Astrocyte (in vitro differentiated cells and primary cell): ENCODE data around the gene PARP4. TPM values are rescaled to one million over a fixed set of nuclear protein-coding genes. Genes with fewer than 3 reads are reported as not detected.
"Not testable (repeated sequence)": the region's sequence is repeated elsewhere in the genome, so short reads cannot be mapped to it uniquely, and the experiment has no call there.

ENCODE experiments used
- DNase-seq: peaks from one replicate; pipeline ENCODE4 v3.0.0-alpha.2; 2010; ENCODE audit warnings: low read depth
- FAIRE-seq: peaks from 2 replicates; lab custom pipeline; 2011; peaks lifted over from hg19 to GRCh38; lab: Jason Lieb, UNC
- H2AFZ ChIP-seq: 2 replicates; pipeline ENCODE4 v1.6.0; 2012; ENCODE audit warnings: low read depth, low read length, inconsistent platforms
- H3K27ac ChIP-seq: 2 replicates; pipeline ENCODE4 v1.5.1; 2011; ENCODE audit warnings: low read depth, low read length, inconsistent platforms
- H3K27me3 ChIP-seq: 2 replicates; pipeline ENCODE4 v1.6.0; 2011; ENCODE audit warnings: low read length, inconsistent platforms; ENCODE audit not compliant: insufficient read depth
- H3K36me3 ChIP-seq: 2 replicates; pipeline ENCODE4 v1.5.1; 2011; ENCODE audit warnings: low read length, inconsistent platforms; ENCODE audit not compliant: insufficient read depth
- H3K4me1 ChIP-seq: 2 replicates; pipeline ENCODE4 v1.5.1; 2011; ENCODE audit warnings: low read length, inconsistent platforms; ENCODE audit not compliant: insufficient read depth
- H3K4me2 ChIP-seq: 2 replicates; pipeline ENCODE4 v1.6.0; 2012; ENCODE audit warnings: low read length, inconsistent platforms
- H3K4me3 ChIP-seq: 2 replicates; pipeline ENCODE4 v1.5.1; 2011; ENCODE audit warnings: low read depth, mild to moderate bottlenecking, low read length, inconsistent platforms; ENCODE audit not compliant: insufficient read depth
- H3K79me2 ChIP-seq: 2 replicates; pipeline ENCODE4 v1.6.0; 2012; ENCODE audit warnings: mild to moderate bottlenecking, low read length, inconsistent platforms; ENCODE audit not compliant: insufficient read depth
- H3K9ac ChIP-seq: 2 replicates; pipeline ENCODE4 v1.6.0; 2012; ENCODE audit warnings: mild to moderate bottlenecking, low read length, inconsistent platforms
- H3K9me3 ChIP-seq: 2 replicates; pipeline ENCODE4 v1.5.1; 2012; ENCODE audit warnings: low read depth, mild to moderate bottlenecking, low read length, inconsistent platforms; ENCODE audit not compliant: insufficient read depth
- H4K20me1 ChIP-seq: 2 replicates; pipeline ENCODE4 v1.6.0; 2012; ENCODE audit warnings: low read length, inconsistent platforms; ENCODE audit not compliant: insufficient read depth
- H3K27ac Mint-ChIP-seq: one replicate; pipeline ENCODE4 v1.8.0; 2021; ENCODE audit warnings: mild to moderate bottlenecking, mixed read lengths; ENCODE audit not compliant: unreplicated experiment
- H3K27me3 Mint-ChIP-seq: one replicate; pipeline ENCODE4 v1.8.0; 2021; ENCODE audit warnings: low read depth, mixed read lengths; ENCODE audit not compliant: unreplicated experiment
- H3K36me3 Mint-ChIP-seq: one replicate; pipeline ENCODE4 v1.8.0; 2021; ENCODE audit warnings: low read depth, mixed read lengths; ENCODE audit not compliant: unreplicated experiment
- H3K4me1 Mint-ChIP-seq: one replicate; pipeline ENCODE4 v1.8.0; 2021; ENCODE audit warnings: low read depth, mixed read lengths; ENCODE audit not compliant: unreplicated experiment
- H3K4me3 Mint-ChIP-seq: one replicate; pipeline ENCODE4 v1.8.0; 2021; ENCODE audit warnings: mild to moderate bottlenecking, moderate library complexity, mixed read lengths; ENCODE audit not compliant: unreplicated experiment
- H3K9me3 Mint-ChIP-seq: one replicate; pipeline ENCODE4 v1.8.0; 2021; ENCODE audit warnings: mild to moderate bottlenecking, mixed read lengths; ENCODE audit not compliant: unreplicated experiment
- EZH2 ChIP-seq: IDR thresholded peaks from 2 replicates; pipeline ENCODE4 v1.6.1; 2012; ENCODE audit warnings: mild to moderate bottlenecking, low read length, inconsistent platforms; ENCODE audit not compliant: insufficient read depth
- total RNA-seq: library from RNA; stranded (reverse); gene quantifications from 2 replicates; pipeline ENCODE4 v1.2.1, GENCODE V29; 2021
- TF ChIP-seq, protein P1 (sequence below): IDR thresholded peaks from 2 replicates; pipeline ENCODE4 v1.5.1; 2011; ENCODE audit warnings: low read depth, mild to moderate bottlenecking, inconsistent platforms, low read length, moderate library complexity; ENCODE audit not compliant: insufficient read depth

The PARP4 gene
- total RNA-seq, 1 donor from 2014 or later: 59.1 TPM

DNA sequence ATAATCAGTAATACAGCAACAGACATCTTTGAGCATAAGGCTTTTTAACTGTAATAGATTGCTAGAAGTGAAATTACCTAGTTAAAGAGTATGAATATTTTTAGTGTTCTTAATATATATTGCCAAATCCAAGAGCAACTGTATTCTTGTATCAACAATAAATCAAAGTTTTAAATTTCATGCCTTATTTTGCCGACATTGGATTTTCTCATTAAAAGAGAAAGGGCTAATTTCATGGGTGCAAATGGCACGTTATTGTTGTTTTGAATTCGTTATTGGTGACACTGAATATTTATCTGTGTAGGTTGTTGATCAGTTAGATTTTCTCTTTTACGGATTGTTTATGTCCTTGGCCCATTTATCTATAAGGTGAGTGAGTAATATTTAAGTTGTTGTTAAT lies 106.1 kb downstream of the PARP4 start:
- Mint-ChIP-seq H3K9me3 (no peaks in the 10 kb centered on the region), H3K27me3 (no peaks in the 10 kb centered on the region), H3K27ac (no peak overlapping the region), H3K4me1 (no peaks in the 10 kb centered on the region), H3K36me3 (no peaks in the 10 kb centered on the region), H3K4me3 (no peak overlapping the region)
- no peak for DNase-seq
- no peaks in the 10 kb centered on the region for H3K4me1 ChIP-seq
- FAIRE-seq: no peak
- TF ChIP-seq EZH2: no peak
- TF ChIP-seq, protein P1, sequence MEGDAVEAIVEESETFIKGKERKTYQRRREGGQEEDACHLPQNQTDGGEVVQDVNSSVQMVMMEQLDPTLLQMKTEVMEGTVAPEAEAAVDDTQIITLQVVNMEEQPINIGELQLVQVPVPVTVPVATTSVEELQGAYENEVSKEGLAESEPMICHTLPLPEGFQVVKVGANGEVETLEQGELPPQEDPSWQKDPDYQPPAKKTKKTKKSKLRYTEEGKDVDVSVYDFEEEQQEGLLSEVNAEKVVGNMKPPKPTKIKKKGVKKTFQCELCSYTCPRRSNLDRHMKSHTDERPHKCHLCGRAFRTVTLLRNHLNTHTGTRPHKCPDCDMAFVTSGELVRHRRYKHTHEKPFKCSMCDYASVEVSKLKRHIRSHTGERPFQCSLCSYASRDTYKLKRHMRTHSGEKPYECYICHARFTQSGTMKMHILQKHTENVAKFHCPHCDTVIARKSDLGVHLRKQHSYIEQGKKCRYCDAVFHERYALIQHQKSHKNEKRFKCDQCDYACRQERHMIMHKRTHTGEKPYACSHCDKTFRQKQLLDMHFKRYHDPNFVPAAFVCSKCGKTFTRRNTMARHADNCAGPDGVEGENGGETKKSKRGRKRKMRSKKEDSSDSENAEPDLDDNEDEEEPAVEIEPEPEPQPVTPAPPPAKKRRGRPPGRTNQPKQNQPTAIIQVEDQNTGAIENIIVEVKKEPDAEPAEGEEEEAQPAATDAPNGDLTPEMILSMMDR: no peak
- H3K4me2 ChIP-seq: no peak overlapping the region
- H3K9me3 ChIP-seq: no peaks in the 10 kb centered on the region
- H2AFZ ChIP-seq: no peak overlapping the region
- H3K79me2 ChIP-seq: no peaks in the 10 kb centered on the region
- H3K36me3 ChIP-seq: no peaks in the 10 kb centered on the region
- no peak overlapping the region for H3K4me3 ChIP-seq
- no peak overlapping the region for H3K9ac ChIP-seq
- no peaks in the 10 kb centered on the region for H3K27me3 ChIP-seq
- H3K27ac ChIP-seq: no peak overlapping the region
- no peaks in the 10 kb centered on the region for H4K20me1 ChIP-seq

DNA sequence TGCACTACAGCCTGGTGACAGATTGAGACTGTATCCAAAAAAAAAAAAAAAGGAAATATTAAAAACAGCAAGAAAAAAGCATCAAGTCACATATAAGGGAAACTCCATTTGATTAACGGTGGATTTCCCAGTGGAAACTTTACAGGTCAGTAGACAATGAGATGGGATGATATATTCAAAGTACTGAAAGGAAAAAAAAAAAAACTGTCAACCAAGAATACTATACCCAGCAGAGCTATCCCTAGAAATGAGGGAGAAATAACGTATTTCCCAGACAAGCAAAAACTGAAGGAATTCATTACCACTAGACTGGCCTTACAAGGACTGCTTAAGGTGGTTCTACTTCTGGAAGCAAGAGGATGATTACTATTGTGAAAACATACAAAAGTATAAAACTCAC lies 115.8 kb downstream of the PARP4 start:
- Histone ChIP-seq H3K36me3 (no peaks in the 10 kb centered on the region), H4K20me1 (no peaks in the 10 kb centered on the region), H3K9ac (no peak overlapping the region), H3K9me3 (no peaks in the 10 kb centered on the region), H3K79me2 (no peaks in the 10 kb centered on the region), H3K27me3 (no peaks in the 10 kb centered on the region), H3K4me3 (no peak overlapping the region), H3K4me2 (no peak overlapping the region), H3K4me1 (no peaks in the 10 kb centered on the region), H3K27ac (no peak overlapping the region), H2AFZ (no peak overlapping the region)
- H3K4me1 Mint-ChIP-seq: no peaks in the 10 kb centered on the region
- H3K36me3 Mint-ChIP-seq: peaks cover 6% of the 10 kb centered on the region
- peaks cover 10% of the 10 kb centered on the region for H3K9me3 Mint-ChIP-seq
- H3K27me3 Mint-ChIP-seq: peaks cover 6% of the 10 kb centered on the region
- FAIRE-seq (no peak), DNase-seq (no peak)
- TF ChIP-seq, protein P1: no peak
- no peak for TF ChIP-seq EZH2
- H3K4me3 Mint-ChIP-seq: no peak overlapping the region
- H3K27ac Mint-ChIP-seq: no peak overlapping the region

DNA sequence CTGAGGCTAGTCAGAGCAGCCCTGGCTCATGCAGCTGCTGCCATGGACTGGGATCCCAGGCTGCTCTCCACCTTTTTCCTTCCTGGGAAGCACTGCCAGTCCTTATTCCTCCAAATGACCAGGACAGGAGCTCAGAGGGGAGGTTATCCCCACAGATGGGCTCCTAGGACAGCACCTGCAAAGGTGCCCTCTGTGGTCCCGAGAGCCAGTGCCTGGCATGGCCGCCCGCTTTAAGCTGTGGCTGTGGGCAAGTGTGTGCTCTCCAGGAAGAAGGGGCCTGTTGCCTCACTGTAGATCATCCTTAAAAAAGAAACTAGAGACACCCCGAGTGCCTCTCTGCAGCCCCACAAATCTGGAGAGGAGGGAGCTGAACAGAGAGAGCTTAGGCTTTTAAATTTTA lies 119.6 kb downstream of the PARP4 start:
- Mint-ChIP-seq H3K36me3 (peaks cover 6% of the 10 kb centered on the region), H3K9me3 (peaks cover 10% of the 10 kb centered on the region), H3K4me3 (no peak overlapping the region), H3K27me3 (peaks cover 9% of the 10 kb centered on the region), H3K27ac (no peak overlapping the region), H3K4me1 (no peaks in the 10 kb centered on the region)
- no peaks in the 10 kb centered on the region for H3K27me3 ChIP-seq
- no peak overlapping the region for H3K4me2 ChIP-seq
- H3K4me3 ChIP-seq: no peak overlapping the region
- no peak overlapping the region for H3K27ac ChIP-seq
- no peak for FAIRE-seq
- H3K9me3 ChIP-seq: no peaks in the 10 kb centered on the region
- TF ChIP-seq, protein P1: no peak
- no peak for TF ChIP-seq EZH2
- no peak for DNase-seq
- H2AFZ ChIP-seq: no peak overlapping the region
- no peaks in the 10 kb centered on the region for H3K79me2 ChIP-seq
- H4K20me1 ChIP-seq: no peaks in the 10 kb centered on the region
- no peaks in the 10 kb centered on the region for H3K4me1 ChIP-seq
- no peaks in the 10 kb centered on the region for H3K36me3 ChIP-seq
- no peak overlapping the region for H3K9ac ChIP-seq

DNA sequence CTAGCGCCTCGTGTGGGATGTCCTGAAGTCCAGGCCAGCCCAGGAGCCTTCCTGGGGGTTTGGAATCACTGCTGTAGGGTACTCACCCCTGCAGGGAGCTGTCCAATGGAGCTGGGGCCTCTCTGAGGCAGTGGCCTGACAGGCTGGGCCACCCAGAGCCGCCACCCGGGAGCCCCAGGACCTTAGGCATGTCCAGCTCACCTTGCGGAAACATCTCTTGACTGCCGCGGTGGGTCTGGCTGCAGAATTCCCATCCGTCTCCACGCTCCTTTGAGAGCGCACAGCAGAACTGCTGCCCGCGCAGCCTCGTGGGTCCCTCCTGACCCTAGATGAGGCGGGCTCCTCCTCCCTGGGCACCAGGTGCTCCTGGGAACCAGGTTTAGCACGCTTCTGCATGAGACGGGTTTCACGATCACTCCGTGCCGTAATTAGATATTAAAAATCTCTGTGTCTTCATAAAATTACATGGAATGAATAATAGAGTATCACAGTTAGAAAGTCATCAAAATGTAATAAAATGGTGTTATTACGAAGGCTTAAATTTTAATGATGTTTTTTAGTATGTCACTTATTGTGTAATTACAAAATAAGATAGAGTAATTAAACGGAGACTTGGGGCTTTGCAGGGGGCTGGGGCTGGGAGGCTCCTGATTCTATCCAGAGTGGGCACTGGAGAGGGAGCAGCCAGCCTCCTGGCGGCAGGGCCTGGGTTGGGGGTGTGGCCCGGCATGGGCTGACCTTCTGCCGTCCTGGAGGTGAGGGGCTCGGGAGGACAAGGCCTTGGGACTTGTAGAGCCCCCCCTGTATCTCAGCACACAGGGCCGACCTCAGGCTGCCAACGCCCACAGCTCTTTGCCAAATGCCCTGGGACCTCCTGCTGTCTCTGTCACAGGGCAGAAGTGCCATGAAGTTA lies 120.6 kb downstream of the PARP4 start:
- H3K4me3 Mint-ChIP-seq, H2AFZ ChIP-seq, H3K27ac ChIP-seq, H3K4me3 ChIP-seq, H3K4me2 ChIP-seq, DNase-seq, H3K9me3 ChIP-seq, H3K4me1 Mint-ChIP-seq, H4K20me1 ChIP-seq, H3K9ac ChIP-seq, H3K79me2 ChIP-seq, FAIRE-seq, H3K36me3 Mint-ChIP-seq, H3K4me1 ChIP-seq, H3K36me3 ChIP-seq, H3K27me3 ChIP-seq, H3K27ac Mint-ChIP-seq, H3K9me3 Mint-ChIP-seq: not testable (repeated sequence)
- H3K27me3 Mint-ChIP-seq: peaks cover 14% of the 10 kb centered on the region
